Stimulated activated CD8-positive, alpha-beta memory T cell treated with anti-CD3 and anti-CD28 coated beads, Interleukin-7, amount 100 ng/mL, for 1 hour (primary cell): Measurements from ENCODE around the gene OR4Q3.
"Not testable (repeated sequence)": the region's sequence is repeated elsewhere in the genome, so short reads cannot be mapped to it uniquely, and the experiment has no call there.

ENCODE experiments used
- DNase-seq, 2 donors: peaks; one replicate each; pipeline ENCODE4 v3.0.0-alpha.2; 2020; ENCODE audit warnings: low read depth in 2 of 2

Gene OR4Q3

GRCh38 chr14:19743256-19743655 is at the start of gene OR4Q3:
Gene OR4Q3 (plus strand): TSS chr14:19743571.
- no peak for DNase-seq

- no peak for DNase-seq
Observed at GRCh38 chr14:19729359-19729758, 14.0 kb upstream of the OR4Q3 start.

GRCh38 chr14:19729763-19730162 is 13.6 kb upstream of the OR4Q3 start:
- no peak for DNase-seq

GRCh38 chr14:19733893-19734292 is 9.5 kb upstream of the OR4Q3 start:
- DNase-seq = not testable (repeated sequence)

GRCh38 chr14:19752316-19752715 is 8.9 kb downstream of the OR4Q3 start:
- DNase-seq = not testable (repeated sequence)

GRCh38 chr14:19754172-19754571 is 10.8 kb downstream of the OR4Q3 start:
- DNase-seq = no peak

GRCh38 chr14:19771491-19771890 is 28.1 kb downstream of the OR4Q3 start:
- DNase-seq = not testable (repeated sequence)

GRCh38 chr14:19771895-19772430 is 28.6 kb downstream of the OR4Q3 start:
- DNase-seq = no peak

GRCh38 chr14:19772454-19772853 is 29.1 kb downstream of the OR4Q3 start:
- not testable (repeated sequence) for DNase-seq

GRCh38 chr14:19773204-19773603 is 29.8 kb downstream of the OR4Q3 start, which contains the start of gene OR4M1:
Gene OR4M1 (plus strand): TSS chr14:19773504. CDS start chr14:19780323, 6,819 bp downstream.
- DNase-seq = not testable (repeated sequence)

GRCh38 chr14:19775587-19775986 is 32.2 kb downstream of the OR4Q3 start:
- no peak for DNase-seq

- not testable (repeated sequence) for DNase-seq
Observed at GRCh38 chr14:19785848-19786247, 42.5 kb downstream of the OR4Q3 start.

- DNase-seq = not testable (repeated sequence)
Observed at GRCh38 chr14:19787318-19787717, 43.9 kb downstream of the OR4Q3 start.

GRCh38 chr14:19788150-19788549 is 44.8 kb downstream of the OR4Q3 start:
- not testable (repeated sequence) for DNase-seq

GRCh38 chr14:19796520-19797108 is 53.2 kb downstream of the OR4Q3 start:
- not testable (repeated sequence) for DNase-seq
